ENCODE measurements around the gene GALNT2.

Gene GALNT2

DNA sequence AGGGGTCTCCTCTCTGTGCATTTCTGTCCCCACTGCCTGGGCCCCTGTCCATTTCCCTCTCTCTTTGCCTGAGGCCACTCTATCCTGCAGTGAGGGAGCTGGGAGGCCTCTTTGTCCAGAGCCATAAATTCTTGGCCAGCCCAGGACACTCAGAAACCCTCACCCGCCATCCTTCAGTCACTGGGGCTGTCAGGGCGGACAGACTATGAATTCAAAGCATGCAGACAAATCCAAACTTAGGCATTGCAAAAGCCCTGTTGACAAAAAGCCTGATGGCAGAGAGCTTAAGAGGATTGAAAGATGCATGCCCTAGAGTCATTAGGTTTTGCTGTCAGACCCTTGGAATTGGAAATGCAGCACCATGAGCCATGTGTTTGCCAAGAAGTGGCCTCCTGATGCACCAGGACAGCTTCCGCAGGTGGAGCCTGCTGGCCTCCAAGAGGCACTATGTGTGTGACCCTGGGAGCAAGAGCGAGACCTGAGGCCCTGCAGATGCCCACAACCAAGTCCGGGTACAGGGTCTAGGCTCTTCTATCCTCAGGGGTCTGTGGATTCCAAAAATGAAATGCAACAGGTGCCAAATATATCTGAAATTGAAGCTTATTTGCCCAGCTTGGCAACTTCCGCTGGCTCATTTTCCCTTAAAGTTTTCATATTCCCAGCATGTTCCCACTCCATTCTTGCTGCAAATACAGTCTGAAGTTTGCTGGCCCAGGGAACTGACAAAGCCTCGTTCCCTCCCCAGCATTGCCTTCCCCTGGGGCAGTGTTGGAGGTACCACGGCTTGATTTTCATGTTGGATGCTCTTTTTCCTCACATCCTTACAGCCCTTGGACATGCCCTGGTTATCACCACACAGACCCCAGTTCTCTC lies 181.2 kb downstream of the GALNT2 start:
- DNase-seq: no peak

- no peak for DNase-seq
Measured at GRCh38 chr1:230248889-230249270, 181.8 kb downstream of the GALNT2 start.

DNA sequence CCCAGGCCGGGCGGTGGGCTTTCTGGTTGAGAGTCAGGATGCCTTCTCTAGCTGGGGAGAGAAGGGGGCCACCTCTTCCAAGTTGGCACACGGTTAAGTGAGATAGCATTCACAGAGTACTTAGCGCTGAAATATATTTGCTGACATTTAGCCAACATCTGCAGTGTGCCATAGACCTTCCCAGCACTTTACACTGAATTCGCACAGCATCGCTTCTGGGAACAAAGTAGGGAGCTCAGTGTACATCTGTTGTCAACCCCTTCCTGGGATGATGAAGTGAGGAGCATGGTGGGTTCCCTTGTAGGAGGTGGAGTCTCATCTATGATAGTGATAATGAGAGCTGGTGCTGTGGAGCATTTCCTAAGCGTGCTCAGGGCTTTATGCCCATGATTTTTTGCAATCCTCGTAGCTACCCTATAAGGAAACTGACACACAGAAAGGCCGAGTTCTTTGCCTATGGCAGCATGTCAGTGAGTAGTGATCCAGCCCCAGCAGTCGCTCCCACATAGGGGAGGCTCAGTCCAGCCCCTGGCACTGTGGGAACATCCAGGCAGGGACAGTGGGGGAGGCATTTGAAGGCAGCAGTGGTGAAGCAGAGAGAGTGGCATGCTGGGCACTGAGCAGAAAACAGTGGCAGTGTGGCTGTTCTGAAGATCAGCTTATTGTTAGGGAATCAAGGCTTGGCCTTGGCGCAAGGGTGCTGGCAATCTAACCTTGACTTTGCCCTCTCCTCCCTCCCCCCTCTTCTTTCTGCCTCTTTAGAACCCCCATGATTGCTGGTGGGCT lies 182.8 kb downstream of the GALNT2 start:
- DNase-seq: no peak

DNA sequence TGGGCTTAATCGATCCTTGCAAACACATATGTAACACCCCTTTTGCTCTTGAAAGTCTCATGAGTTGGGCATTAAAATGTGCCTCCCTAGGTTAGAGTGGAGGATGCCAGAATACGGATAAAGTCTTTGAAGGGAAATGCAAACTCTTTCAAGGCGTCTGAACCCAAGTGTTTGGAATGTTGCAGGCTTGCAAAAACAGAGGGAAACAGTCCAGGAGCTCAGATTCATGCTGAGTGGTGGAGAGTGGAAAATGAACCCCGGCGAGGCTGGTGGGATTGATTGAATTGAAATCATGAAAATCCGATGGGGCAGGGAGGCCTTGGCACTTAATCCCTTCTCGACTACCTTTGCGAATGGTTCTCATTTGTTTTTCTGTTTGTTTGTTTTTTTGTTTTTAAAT lies 183.6 kb downstream of the GALNT2 start:
- DNase-seq: no peak

GRCh38 chr1:230251644-230252191 lies 184.7 kb downstream of the GALNT2 start:
- DNase-seq: no peak

DNA sequence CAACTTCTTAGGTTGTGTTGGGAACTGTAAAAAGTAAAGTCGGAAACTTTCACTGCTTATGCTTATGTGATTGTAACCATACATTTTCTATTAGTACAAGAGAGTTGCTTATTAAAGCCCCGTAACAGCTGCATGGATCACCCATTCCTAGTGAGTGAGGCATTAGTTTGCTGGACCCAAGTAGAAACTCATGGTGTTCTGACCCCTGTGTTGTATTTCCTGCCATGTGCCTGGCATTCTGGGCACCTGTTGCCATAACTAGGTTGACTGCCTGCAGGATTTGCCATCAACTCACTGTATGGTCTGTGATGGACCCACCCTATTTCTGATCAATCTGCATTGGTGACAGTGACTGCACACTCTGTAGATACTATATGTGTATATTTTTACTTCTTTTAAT lies 186.1 kb downstream of the GALNT2 start:
- no peak for DNase-seq

DNA sequence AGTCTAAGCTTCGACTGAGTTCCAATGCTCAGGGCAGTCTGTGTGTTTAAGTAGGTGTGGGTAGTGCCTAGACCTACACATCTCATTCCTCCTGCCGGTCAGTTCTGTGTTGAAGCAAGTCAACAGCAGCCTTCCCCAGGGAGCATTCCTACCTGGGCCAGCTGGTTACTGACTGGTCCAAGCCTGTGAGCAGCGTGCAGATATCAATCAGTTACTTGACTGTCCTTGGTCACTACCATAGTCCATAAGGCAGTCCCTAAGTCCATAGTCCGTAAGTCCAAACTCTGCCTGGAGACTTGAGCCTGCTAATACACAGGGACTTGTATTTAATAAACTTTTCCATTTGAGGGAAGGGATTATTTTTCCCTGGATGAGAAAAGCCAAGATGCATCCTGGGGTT lies 187.2 kb downstream of the GALNT2 start:
- DNase-seq: no peak

DNA sequence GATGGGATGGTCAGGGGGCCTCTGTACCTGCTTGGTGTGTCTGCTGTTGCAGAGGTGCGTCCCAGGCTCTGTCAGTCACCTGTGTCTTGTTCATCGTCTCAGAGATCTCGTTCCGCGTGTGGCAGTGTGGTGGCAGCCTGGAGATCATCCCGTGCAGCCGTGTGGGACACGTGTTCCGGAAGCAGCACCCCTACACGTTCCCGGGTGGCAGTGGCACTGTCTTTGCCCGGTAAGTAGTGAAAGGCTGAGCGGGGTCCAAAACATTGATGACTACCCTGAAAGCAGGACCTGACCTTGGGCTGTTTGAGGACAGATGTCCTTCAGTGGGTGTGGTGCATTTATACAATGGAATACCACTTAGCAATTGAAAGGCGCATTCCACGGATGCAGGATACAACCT lies 188.1 kb downstream of the GALNT2 start:
- no peak for DNase-seq

GRCh38 chr1:230255991-230256390 lies 189.0 kb downstream of the GALNT2 start:
- no peak for DNase-seq

DNA sequence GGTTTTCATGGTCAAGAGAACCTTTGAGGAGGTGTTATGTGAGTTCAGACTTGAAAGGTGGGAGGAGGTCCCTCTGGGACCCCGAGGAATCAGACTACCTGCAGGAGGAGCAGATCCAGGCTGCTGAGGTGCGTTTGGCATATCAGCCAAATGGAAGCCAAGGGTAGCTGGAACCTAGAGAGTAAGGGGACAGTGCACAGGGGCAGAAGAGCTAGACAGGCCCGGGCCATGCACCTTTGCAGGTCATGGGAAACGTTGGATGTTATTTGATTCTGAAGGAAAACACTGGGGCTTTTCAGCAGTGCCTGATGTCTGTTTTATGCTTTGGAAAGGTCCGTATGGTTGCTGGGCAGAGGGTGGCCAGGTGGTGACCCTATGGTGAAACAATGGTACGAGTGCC lies 189.9 kb downstream of the GALNT2 start:
- no peak for DNase-seq

DNA sequence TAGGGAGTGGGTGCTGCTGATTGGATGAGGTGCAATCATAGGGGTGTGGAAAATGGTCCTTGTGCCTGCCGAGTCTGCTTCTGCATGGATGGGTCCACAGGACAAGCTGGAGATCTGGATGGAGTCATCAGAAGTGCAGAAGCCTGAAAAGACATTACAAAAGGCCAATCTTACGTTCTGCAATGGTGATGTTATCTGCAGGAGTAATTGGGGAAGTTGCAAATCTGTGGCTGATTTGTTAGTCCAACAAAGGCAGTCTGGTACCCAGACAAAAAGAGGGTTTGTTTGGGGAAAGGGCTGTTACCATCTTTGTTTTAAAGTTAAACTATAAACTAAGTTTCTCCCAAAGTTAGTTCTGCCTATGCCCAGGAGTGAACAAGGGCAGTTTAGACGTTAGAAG lies 192.6 kb downstream of the GALNT2 start:
- DNase-seq: no peak

- DNase-seq: no peak
Measured at GRCh38 chr1:230260831-230261230, 193.8 kb downstream of the GALNT2 start.

GRCh38 chr1:230261928-230262650 lies 195.1 kb downstream of the GALNT2 start:
- DNase-seq: no peak

- no peak for DNase-seq
Measured at GRCh38 chr1:230262867-230263567, 196.0 kb downstream of the GALNT2 start.

DNA sequence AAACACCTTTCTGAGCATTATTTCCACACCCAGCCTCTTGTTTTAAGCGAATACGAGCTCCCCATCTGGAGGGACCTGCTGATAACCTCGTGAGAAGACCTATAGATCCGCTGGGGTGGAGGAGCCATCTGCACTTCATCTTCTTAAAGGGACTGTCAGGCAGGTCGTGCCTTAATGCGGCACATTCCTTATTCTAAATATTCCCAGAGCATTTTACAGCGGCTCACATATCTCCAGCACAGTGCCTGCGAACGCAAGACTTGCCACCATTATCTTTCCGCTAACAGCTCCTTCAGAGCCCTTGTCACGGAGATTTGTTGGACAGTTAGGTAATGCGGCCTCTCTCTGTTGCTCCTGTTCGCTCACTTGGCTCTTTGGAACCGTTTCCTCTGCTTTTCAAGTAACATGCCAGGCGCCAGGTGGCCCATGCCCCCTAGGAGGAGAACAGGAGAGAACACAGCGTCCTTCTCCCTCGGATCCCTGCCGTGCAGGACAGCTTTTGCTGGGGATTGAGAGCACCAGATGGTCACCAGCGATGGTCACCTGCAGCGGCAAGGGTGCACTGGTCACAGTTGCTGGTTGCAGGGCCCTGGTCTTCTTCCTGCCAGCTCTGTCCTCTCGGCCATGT lies 196.6 kb downstream of the GALNT2 start:
- DNase-seq: no peak

- no peak for DNase-seq
Measured at GRCh38 chr1:230264342-230264741, 197.3 kb downstream of the GALNT2 start.

GRCh38 chr1:230265200-230266115 lies 198.4 kb downstream of the GALNT2 start:
- DNase-seq: no peak

GRCh38 chr1:230266456-230266855 lies 199.4 kb downstream of the GALNT2 start:
- DNase-seq: no peak

DNA sequence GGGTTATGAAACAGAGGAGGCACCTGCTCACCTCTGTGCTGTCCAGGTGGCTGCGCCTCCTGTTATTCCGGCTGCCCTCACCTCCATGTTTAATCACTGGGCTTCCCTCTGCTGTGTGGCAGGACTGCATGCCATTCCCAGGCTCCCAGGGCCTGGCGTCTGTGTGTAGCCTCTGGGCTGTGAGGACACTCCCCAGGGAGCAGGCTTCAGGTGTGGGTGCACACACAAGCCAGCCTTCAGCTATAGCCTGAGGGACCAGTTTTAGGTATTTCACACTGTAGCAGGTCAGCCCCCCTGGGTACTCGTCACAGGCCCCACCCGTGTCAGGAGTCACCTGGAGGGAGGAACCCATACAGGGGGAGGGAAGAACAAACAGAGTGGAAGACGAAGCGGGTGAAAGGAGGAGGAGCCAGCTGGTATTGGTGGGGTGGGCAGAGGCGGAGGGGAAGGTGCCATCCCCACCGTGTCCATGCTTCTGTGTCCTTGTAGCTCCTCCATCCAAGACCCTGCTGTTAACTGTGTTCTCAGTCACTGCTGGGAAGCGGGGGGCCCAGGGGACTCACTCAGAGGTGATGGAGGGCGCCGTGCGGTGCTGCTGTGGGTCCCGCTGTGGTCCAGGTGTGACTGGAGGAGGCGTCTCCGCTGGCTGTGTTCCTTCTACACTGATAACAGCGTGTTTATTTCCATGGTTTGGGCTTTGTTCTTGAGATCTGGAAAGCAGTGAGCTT lies 200.5 kb downstream of the GALNT2 start:
- no peak for DNase-seq
